Small intestine (tissue), 7 donors: ENCODE data around the gene SPEF2. TPM values are rescaled to one million over a fixed set of nuclear protein-coding genes. Genes with fewer than 3 reads are reported as not detected.

ENCODE experiments used
- DNase-seq, 2 donors: peaks; one replicate each; pipeline versions ENCODE4 v3.0.0 to v3.0.0-alpha.2; 2013
- FAIRE-seq: peaks from 2 replicates; lab custom pipeline; 2012; peaks lifted over from hg19 to GRCh38; lab: Jason Lieb, UNC
- H3K27ac ChIP-seq, 3 donors: one replicate each; pipeline ENCODE4 v1.5.1; 2013; ENCODE audit warnings: low read length in 2 of 3, mild to moderate bottlenecking in 2 of 3, control low read depth in 1 of 3, inconsistent platforms in 1 of 3, low read depth in 1 of 3, moderate library complexity in 1 of 3
- H3K27me3 ChIP-seq, 3 donors: one replicate each; pipeline ENCODE4 v1.6.1; 2013; ENCODE audit warnings: low read length in 3 of 3, inconsistent platforms in 1 of 3; ENCODE audit not compliant: control insufficient read depth in 3 of 3, insufficient read depth in 3 of 3
- H3K36me3 ChIP-seq, 3 donors: one replicate each; pipeline ENCODE4 v1.6.1; 2013; ENCODE audit warnings: low read length in 3 of 3, inconsistent platforms in 1 of 3, low read depth in 1 of 3, mild to moderate bottlenecking in 1 of 3, moderate library complexity in 1 of 3; ENCODE audit not compliant: control insufficient read depth in 3 of 3, insufficient read depth in 2 of 3
- H3K4me1 ChIP-seq, 3 donors: one replicate each; pipeline ENCODE4 v1.6.1; 2013; ENCODE audit warnings: low read length in 2 of 3, inconsistent platforms in 1 of 3, low read depth in 1 of 3, mild to moderate bottlenecking in 1 of 3, moderate library complexity in 1 of 3; ENCODE audit not compliant: control insufficient read depth in 3 of 3, insufficient read depth in 2 of 3
- H3K4me3 ChIP-seq, 3 donors: one replicate each; pipeline ENCODE4 v1.5.1; 2013; ENCODE audit warnings: low read length in 3 of 3, control low read depth in 1 of 3, inconsistent platforms in 1 of 3, low read depth in 1 of 3, mild to moderate bottlenecking in 1 of 3, moderate library complexity in 1 of 3
- H3K9me3 ChIP-seq, 2 donors: one replicate each; pipeline ENCODE4 v1.6.1; 2013; ENCODE audit warnings: low read depth in 1 of 2, low read length in 1 of 2; ENCODE audit not compliant: control insufficient read depth in 2 of 2, insufficient read depth in 1 of 2
- WGBS, 3 donors: extraction: QIAGEN DNeasy Blood & Tissue Kit; methylation state at CpG; one replicate each; pipeline ENCODE4 v1.1.7; 2013; 5-methylcytosine and 5-hydroxymethylcytosine counted together
- polyA plus RNA-seq, 4 donors: library from polyadenylated mRNA; stranded (reverse) in 3 of 4; unstranded in 1 of 4; fragments of 200-250 nt in 3 of 4; fragments of 120-200 nt in 1 of 4; gene quantifications; one replicate each; pipeline versions ENCODE4 v1.2.1 to v1.2.3, GENCODE V29; 2013
- donor health status: healthy with polysubstance abuse.
- donor health status: control.
- donor health status: control.
- donor health status: Bipolar disorder and iron deficiency.
- donor health status: healthy.

Gene SPEF2
- polyA plus RNA-seq, 4 donors = under 0.01 to 13.5 (median 0.77) TPM

DNA sequence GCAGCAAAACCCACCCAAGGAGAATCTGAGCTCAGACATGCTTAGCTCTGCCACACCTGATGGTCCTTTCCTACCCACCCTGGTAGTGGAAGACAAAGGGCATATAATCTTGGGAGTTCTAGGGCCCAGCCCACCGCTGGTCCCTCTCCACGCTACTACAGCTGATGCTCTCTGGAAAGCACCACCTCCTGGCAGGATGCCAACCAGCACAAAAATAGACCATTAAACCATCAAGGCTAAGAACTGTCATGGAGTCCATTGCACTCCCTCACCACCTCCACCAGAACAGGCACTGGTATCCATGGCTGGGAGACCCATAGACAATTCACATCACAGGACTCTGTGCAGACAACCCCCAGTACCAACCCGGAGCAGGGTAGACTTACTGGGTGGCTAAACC is 128.0 kb downstream of the SPEF2 start:
- Histone ChIP-seq H3K36me3 (no peaks in the 10 kb centered on the region), H3K4me1 (no peaks in the 10 kb centered on the region), H3K27me3 (no peaks in the 10 kb centered on the region), H3K4me3 (no peak overlapping the region), H3K27ac (no peak overlapping the region), H3K9me3 (no peaks in the 10 kb centered on the region)
- no peak for DNase-seq
- FAIRE-seq = no peak
- WGBS, 3 donors = 73 to 85% (median 81%) methylated on average over 3 of the region's 3 CpGs

- no peaks in the 10 kb centered on the region for H3K36me3 ChIP-seq
- no peak overlapping the region for H3K4me3 ChIP-seq
- no peak for FAIRE-seq
- no peak for DNase-seq
- 92 to 94% (median 93%) methylated on average over 6 of the region's 6 CpGs for WGBS, 3 donors
- no peak overlapping the region for H3K27ac ChIP-seq
- no peaks in the 10 kb centered on the region for H3K27me3 ChIP-seq
- H3K4me1 ChIP-seq = no peaks in the 10 kb centered on the region
- no peaks in the 10 kb centered on the region for H3K9me3 ChIP-seq
Observed at GRCh38 chr5:35752012-35752411, 134.3 kb downstream of the SPEF2 start.

- WGBS, 3 donors = 86 to 97% (median 88%) methylated on average over 5 of the region's 5 CpGs
- DNase-seq = no peak
- no peaks in the 10 kb centered on the region for H3K27me3 ChIP-seq
- no peak for FAIRE-seq
- no peak overlapping the region for H3K4me3 ChIP-seq
- H3K27ac ChIP-seq = no peak overlapping the region
- no peaks in the 10 kb centered on the region for H3K36me3 ChIP-seq
- no peaks in the 10 kb centered on the region for H3K9me3 ChIP-seq
- H3K4me1 ChIP-seq = no peaks in the 10 kb centered on the region
Observed at GRCh38 chr5:35753500-35753899, 135.8 kb downstream of the SPEF2 start.

GRCh38 chr5:35754481-35754880 is 136.8 kb downstream of the SPEF2 start:
- no peak for DNase-seq
- Histone ChIP-seq H3K9me3 (no peaks in the 10 kb centered on the region), H3K36me3 (no peaks in the 10 kb centered on the region), H3K27me3 (no peaks in the 10 kb centered on the region), H3K27ac (no peak overlapping the region), H3K4me1 (no peaks in the 10 kb centered on the region), H3K4me3 (no peak overlapping the region)
- 48 to 59% (median 56%) methylated on average over 1 of the region's 1 CpG for WGBS, 3 donors
- no peak for FAIRE-seq

DNA sequence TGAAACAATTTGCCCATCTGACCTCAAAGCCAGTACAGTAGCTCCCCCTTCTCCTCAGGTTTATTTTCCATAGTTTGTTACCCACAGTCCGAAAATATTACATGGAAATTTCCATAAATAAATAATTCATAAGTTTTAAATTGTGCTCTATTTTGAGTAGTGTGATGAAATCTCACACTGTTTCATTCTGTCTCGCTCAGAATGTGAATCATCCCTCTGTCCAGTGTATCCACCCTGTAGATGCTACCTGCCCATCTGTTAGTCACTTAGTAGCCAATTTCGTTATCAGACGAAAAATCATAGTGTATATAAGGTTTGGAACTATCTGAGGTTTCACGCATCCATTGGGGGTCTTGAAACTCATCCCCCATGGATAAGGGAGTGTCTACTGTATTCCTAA is 138.3 kb downstream of the SPEF2 start:
- WGBS, 3 donors = 89 to 94% (median 93%) methylated on average over 5 of the region's 5 CpGs
- no peak for FAIRE-seq
- no peaks in the 10 kb centered on the region for H3K9me3 ChIP-seq
- no peaks in the 10 kb centered on the region for H3K36me3 ChIP-seq
- no peaks in the 10 kb centered on the region for H3K27me3 ChIP-seq
- no peak for DNase-seq
- H3K4me1 ChIP-seq = no peaks in the 10 kb centered on the region
- H3K4me3 ChIP-seq = no peak overlapping the region
- H3K27ac ChIP-seq = no peak overlapping the region

GRCh38 chr5:35758151-35758724 is 140.6 kb downstream of the SPEF2 start:
- Histone ChIP-seq H3K4me3 (no peak overlapping the region), H3K9me3 (no peaks in the 10 kb centered on the region), H3K27ac (no peak overlapping the region), H3K27me3 (no peaks in the 10 kb centered on the region), H3K4me1 (no peaks in the 10 kb centered on the region), H3K36me3 (no peaks in the 10 kb centered on the region)
- no peak for DNase-seq
- 41 to 70% (median 47%) methylated on average over 5 of the region's 5 CpGs for WGBS, 3 donors
- no peak for FAIRE-seq

GRCh38 chr5:35761541-35761940 is 143.9 kb downstream of the SPEF2 start:
- H3K9me3 ChIP-seq = no peaks in the 10 kb centered on the region
- no peak for FAIRE-seq
- no peak overlapping the region for H3K4me3 ChIP-seq

DNA sequence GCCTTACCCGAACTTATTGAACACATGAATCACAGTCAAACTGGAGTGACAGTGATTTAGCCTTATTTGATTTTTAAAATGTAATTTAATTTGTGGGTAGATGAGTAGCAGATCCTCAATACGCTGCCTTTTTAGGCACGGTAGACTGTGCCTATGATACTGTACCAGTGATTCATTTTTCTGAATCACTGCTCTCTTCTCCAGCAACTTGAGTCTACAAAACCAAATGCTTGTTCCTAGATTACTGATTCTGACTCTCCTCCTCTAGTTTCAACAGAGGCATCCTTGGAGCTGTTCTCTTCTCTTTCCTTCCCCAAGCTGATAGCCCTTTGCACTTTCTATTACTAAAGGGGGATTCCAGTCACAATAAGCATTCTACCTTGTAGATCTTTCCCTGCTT is 144.7 kb downstream of the SPEF2 start:
- no peak for FAIRE-seq
- H3K27me3 ChIP-seq = no peaks in the 10 kb centered on the region

More at GRCh38 chr5:35761541-35761940, 143.9 kb downstream of the SPEF2 start:
- no peaks in the 10 kb centered on the region for H3K36me3 ChIP-seq
- 79 to 85% (median 82%) methylated on average over 4 of the region's 4 CpGs for WGBS, 3 donors
- H3K27ac ChIP-seq = no peak overlapping the region
- no peaks in the 10 kb centered on the region for H3K4me1 ChIP-seq
- DNase-seq = peak in 1 of 2 donors; percentile 41
- no peaks in the 10 kb centered on the region for H3K27me3 ChIP-seq

GRCh38 chr5:35765921-35766320 is 148.3 kb downstream of the SPEF2 start:
- FAIRE-seq (no peak), DNase-seq (no peak)
- no peaks in the 10 kb centered on the region for H3K9me3 ChIP-seq
- no peak overlapping the region for H3K4me3 ChIP-seq
- H3K27me3 ChIP-seq = no peaks in the 10 kb centered on the region
- no peaks in the 10 kb centered on the region for H3K4me1 ChIP-seq
- 48 to 75% (median 73%) methylated on average over 1 of the region's 1 CpG for WGBS, 3 donors
- no peaks in the 10 kb centered on the region for H3K36me3 ChIP-seq
- no peak overlapping the region for H3K27ac ChIP-seq

More for the DNA sequence above, 144.7 kb downstream of the SPEF2 start:
- peak overlapping the region in 1 of 3 donors; percentile 20 for H3K27ac ChIP-seq
- H3K4me3 ChIP-seq = no peak overlapping the region
- no peaks in the 10 kb centered on the region for H3K4me1 ChIP-seq
- H3K9me3 ChIP-seq = no peaks in the 10 kb centered on the region
- WGBS, 3 donors = 90 to 97% (median 93%) methylated on average over 3 of the region's 3 CpGs
- DNase-seq = no peak
- H3K36me3 ChIP-seq = no peaks in the 10 kb centered on the region
